ENCODE measurements around the gene MT1HL1.

DNA sequence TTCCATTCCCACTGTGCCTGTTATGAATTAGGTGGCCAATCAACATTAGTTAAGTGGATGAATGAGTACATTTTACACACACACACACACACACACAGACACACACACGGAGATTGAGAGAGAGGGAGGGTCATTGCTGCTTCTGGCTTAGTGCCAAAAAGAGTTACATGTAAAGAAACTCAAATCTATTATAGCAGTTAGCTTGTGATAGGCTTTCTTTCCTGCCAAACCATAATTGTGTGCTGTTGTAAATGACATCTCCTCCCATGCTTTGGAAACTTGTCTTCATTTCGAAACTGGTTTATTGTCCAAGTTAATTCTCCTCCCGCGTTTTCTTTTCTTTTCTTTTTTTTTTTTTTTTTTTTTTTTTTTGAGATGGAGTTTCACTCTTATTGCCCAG is 1.4 kb upstream of the MT1HL1 start:
- TF ChIP-seq AR (CRISPR knock-in tag; IDR thresholded peaks at IDR 0.05) (no peak), TEAD4 (CRISPR knock-in tag; IDR thresholded peaks at IDR 0.05) (no peak), CTCF (IDR thresholded peaks at IDR 0.05) (no peak), ESRRA (CRISPR knock-in tag; IDR thresholded peaks at IDR 0.05; ENCODE audit: borderline replicate concordance) (no peak), ZNF512 (CRISPR knock-in tag; IDR thresholded peaks at IDR 0.05; ENCODE audit: borderline replicate concordance) (no peak)
- TF ChIP-seq, protein P1, sequence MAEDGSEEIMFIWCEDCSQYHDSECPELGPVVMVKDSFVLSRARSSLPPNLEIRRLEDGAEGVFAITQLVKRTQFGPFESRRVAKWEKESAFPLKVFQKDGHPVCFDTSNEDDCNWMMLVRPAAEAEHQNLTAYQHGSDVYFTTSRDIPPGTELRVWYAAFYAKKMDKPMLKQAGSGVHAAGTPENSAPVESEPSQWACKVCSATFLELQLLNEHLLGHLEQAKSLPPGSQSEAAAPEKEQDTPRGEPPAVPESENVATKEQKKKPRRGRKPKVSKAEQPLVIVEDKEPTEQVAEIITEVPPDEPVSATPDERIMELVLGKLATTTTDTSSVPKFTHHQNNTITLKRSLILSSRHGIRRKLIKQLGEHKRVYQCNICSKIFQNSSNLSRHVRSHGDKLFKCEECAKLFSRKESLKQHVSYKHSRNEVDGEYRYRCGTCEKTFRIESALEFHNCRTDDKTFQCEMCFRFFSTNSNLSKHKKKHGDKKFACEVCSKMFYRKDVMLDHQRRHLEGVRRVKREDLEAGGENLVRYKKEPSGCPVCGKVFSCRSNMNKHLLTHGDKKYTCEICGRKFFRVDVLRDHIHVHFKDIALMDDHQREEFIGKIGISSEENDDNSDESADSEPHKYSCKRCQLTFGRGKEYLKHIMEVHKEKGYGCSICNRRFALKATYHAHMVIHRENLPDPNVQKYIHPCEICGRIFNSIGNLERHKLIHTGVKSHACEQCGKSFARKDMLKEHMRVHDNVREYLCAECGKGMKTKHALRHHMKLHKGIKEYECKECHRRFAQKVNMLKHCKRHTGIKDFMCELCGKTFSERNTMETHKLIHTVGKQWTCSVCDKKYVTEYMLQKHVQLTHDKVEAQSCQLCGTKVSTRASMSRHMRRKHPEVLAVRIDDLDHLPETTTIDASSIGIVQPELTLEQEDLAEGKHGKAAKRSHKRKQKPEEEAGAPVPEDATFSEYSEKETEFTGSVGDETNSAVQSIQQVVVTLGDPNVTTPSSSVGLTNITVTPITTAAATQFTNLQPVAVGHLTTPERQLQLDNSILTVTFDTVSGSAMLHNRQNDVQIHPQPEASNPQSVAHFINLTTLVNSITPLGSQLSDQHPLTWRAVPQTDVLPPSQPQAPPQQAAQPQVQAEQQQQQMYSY (CRISPR knock-in tag; IDR thresholded peaks at IDR 0.05) = no peak
